ENCODE results near the gene HIBCH.

HIBCH gene

GRCh38 chr2:190221429-190221828 is 98.2 kb downstream of the HIBCH start:
- DNase-seq = no peak
- H3K9me3 Mint-ChIP-seq = peaks cover 0 to 8% of the 10 kb centered on the region in 2 donors
- ATAC-seq (replicated peaks) = no peak
- H3K4me1 Mint-ChIP-seq (ENCODE audit: low read depth in 2 of 2) = peaks cover 6 to 8% of the 10 kb centered on the region in 2 donors
- peaks cover 4% of the 10 kb centered on the region for H3K36me3 Mint-ChIP-seq (ENCODE audit: insufficient read depth)
- H3K27me3 Mint-ChIP-seq = no peaks in the 10 kb centered on the region
- no peak overlapping the region for H3K4me3 Mint-ChIP-seq
- H3K27ac Mint-ChIP-seq = no peak overlapping the region

DNA sequence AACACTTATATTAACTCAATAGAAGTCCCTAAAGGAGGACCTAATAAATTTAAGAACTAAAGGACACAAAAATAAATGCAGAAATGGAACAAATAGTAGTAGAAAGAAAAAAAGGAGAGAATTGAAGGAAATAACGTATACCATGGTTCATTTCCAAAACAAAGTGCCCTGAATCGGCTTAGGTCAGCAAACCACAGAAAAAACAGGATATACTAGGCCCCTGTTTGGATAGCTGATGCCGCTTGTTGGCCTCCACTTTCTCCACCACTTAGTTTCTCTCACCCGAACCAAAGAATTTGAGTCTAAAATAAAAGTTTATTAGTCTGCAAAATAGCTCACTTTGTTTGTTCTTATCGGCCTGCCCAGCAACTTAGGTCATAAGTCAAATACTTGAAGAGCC is 100.4 kb downstream of the HIBCH start:
- Mint-ChIP-seq H3K4me3 (no peak overlapping the region), H3K36me3 (ENCODE audit: insufficient read depth) (peaks cover 4% of the 10 kb centered on the region), H3K4me1 (ENCODE audit: low read depth in 2 of 2) (peaks cover 6 to 10% of the 10 kb centered on the region in 2 donors), H3K27ac (no peak overlapping the region), H3K9me3 (peaks cover 0 to 8% of the 10 kb centered on the region in 2 donors), H3K27me3 (no peaks in the 10 kb centered on the region)
- DNase-seq (no peak), ATAC-seq (replicated peaks) (no peak)

GRCh38 chr2:190217616-190218015 is 102.0 kb downstream of the HIBCH start:
- Mint-ChIP-seq H3K9me3 (no peaks in the 10 kb centered on the region), H3K27me3 (no peaks in the 10 kb centered on the region), H3K4me3 (no peak overlapping the region), H3K27ac (no peak overlapping the region), H3K4me1 (ENCODE audit: low read depth in 2 of 2) (peaks cover 6 to 10% of the 10 kb centered on the region in 2 donors), H3K36me3 (ENCODE audit: insufficient read depth) (peaks cover 3% of the 10 kb centered on the region)
- ATAC-seq (replicated peaks) (no peak), DNase-seq (no peak)

DNA sequence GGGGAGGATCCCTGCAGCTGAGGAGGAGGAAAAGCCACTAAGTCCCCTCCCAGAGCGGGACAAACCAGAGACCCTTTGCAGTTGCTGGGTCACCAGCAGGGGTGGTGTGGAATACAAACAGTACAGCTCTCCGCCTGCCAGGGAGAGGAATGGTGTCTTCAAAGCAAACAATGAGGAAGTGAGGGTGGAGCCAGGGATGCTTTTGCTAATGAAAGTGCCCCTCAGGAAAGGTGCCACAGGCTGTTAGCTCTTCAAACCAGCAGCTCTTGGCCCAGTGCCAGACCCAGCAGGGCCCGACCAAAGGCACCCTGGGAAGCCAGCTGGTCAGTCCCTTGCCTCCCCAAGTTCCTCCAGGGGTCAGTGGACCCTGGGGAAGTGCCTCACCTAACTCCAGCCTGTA is 102.8 kb downstream of the HIBCH start:
- Mint-ChIP-seq H3K27ac (no peak overlapping the region), H3K9me3 (no peaks in the 10 kb centered on the region), H3K27me3 (no peaks in the 10 kb centered on the region), H3K36me3 (ENCODE audit: insufficient read depth) (peaks cover 3% of the 10 kb centered on the region), H3K4me1 (ENCODE audit: low read depth in 2 of 2) (peaks cover 6% of the 10 kb centered on the region in 2 donors), H3K4me3 (no peak overlapping the region)
- DNase-seq = no peak
- ATAC-seq (replicated peaks) = no peak

DNA sequence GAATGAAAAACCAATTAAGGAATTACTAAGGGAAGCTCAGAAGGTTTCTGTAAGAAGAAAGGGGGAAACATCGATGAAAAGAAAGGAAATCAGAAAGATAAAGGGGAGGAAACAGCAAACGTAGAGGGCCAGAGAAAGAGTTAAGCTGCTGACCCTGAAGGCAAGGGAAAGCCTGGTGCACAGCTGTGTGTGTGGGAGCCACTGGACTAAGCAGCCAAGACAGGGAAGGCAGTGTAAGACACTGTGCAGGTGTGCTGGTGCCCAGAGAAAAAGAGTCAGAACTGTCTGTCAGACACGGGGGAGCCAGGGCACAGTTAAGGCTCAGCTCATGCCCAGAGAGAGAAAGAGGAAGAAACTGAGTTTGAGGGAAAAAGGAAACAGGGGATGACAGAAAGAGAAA is 104.0 kb downstream of the HIBCH start:
- Mint-ChIP-seq H3K27ac (peak overlapping the region in 1 of 2 donors; percentile 1), H3K36me3 (ENCODE audit: insufficient read depth) (peaks cover 3% of the 10 kb centered on the region), H3K9me3 (no peaks in the 10 kb centered on the region), H3K27me3 (no peaks in the 10 kb centered on the region), H3K4me3 (no peak overlapping the region), H3K4me1 (ENCODE audit: low read depth in 2 of 2) (peaks cover 5 to 6% of the 10 kb centered on the region in 2 donors)
- DNase-seq = no peak
- no peak for ATAC-seq (replicated peaks)

GRCh38 chr2:190214426-190215194 is 105.0 kb downstream of the HIBCH start:
- ATAC-seq (replicated peaks) (no peak), DNase-seq (no peak)
- Mint-ChIP-seq H3K27ac (no peak overlapping the region), H3K9me3 (no peaks in the 10 kb centered on the region), H3K4me3 (no peak overlapping the region), H3K27me3 (no peaks in the 10 kb centered on the region), H3K4me1 (ENCODE audit: low read depth in 2 of 2) (peaks cover 5 to 6% of the 10 kb centered on the region in 2 donors), H3K36me3 (ENCODE audit: insufficient read depth) (peaks cover 3% of the 10 kb centered on the region)

GRCh38 chr2:190213441-190214335 is 105.9 kb downstream of the HIBCH start:
- Mint-ChIP-seq H3K9me3 (no peaks in the 10 kb centered on the region), H3K27ac (no peak overlapping the region), H3K4me3 (no peak overlapping the region), H3K4me1 (ENCODE audit: low read depth in 2 of 2) (peaks cover 5 to 6% of the 10 kb centered on the region in 2 donors), H3K27me3 (no peaks in the 10 kb centered on the region), H3K36me3 (ENCODE audit: insufficient read depth) (peaks cover 3% of the 10 kb centered on the region)
- ATAC-seq (replicated peaks) = no peak
- DNase-seq = no peak

- DNase-seq (no peak), ATAC-seq (replicated peaks) (no peak)
- Mint-ChIP-seq H3K36me3 (ENCODE audit: insufficient read depth) (peaks cover 3% of the 10 kb centered on the region), H3K4me1 (ENCODE audit: low read depth in 2 of 2) (no peaks in the 10 kb centered on the region), H3K4me3 (no peak overlapping the region), H3K27ac (no peak overlapping the region), H3K27me3 (no peaks in the 10 kb centered on the region), H3K9me3 (no peaks in the 10 kb centered on the region)
These were observed 109.2 kb downstream of the HIBCH start for GRCh38 chr2:190210471-190210870.

DNA sequence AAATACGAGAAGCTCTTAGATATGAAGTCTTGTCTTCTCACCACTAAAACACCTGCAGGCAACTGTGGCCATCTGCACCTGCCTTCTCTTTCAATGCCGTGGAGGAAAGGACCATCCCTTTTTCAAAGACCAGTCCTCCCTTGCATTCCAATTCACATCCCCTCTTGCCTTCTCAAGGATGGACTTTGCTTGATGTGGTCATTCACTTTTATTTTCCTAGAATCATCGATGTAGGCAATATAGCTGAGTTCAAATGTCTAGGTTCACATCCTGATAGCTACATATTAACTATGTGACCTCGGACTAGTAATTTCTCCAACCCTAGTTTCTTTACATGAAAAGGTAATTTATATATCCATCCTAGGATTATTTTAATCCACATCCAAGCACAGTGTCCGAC is 110.1 kb downstream of the HIBCH start:
- no peak overlapping the region for H3K4me3 Mint-ChIP-seq
- H3K27me3 Mint-ChIP-seq = no peaks in the 10 kb centered on the region
- H3K27ac Mint-ChIP-seq = no peak overlapping the region
- ATAC-seq (replicated peaks) = no peak
- H3K4me1 Mint-ChIP-seq (ENCODE audit: low read depth in 2 of 2) = no peaks in the 10 kb centered on the region
- no peak for DNase-seq
- H3K9me3 Mint-ChIP-seq = no peaks in the 10 kb centered on the region
- H3K36me3 Mint-ChIP-seq (ENCODE audit: insufficient read depth) = peaks cover 6% of the 10 kb centered on the region

- ATAC-seq (replicated peaks) = no peak
- no peak for DNase-seq
- no peaks in the 10 kb centered on the region for H3K9me3 Mint-ChIP-seq
- H3K4me1 Mint-ChIP-seq (ENCODE audit: low read depth in 2 of 2) = no peaks in the 10 kb centered on the region
- H3K4me3 Mint-ChIP-seq = no peak overlapping the region
- H3K36me3 Mint-ChIP-seq (ENCODE audit: insufficient read depth) = peaks cover 10% of the 10 kb centered on the region
- no peak overlapping the region for H3K27ac Mint-ChIP-seq
- no peaks in the 10 kb centered on the region for H3K27me3 Mint-ChIP-seq
These were observed 111.7 kb downstream of the HIBCH start for GRCh38 chr2:190207930-190208329.

GRCh38 chr2:190205657-190206056 is 114.0 kb downstream of the HIBCH start:
- H3K9me3 Mint-ChIP-seq = no peaks in the 10 kb centered on the region
- DNase-seq (no peak), ATAC-seq (replicated peaks) (no peak)
- no peaks in the 10 kb centered on the region for H3K27me3 Mint-ChIP-seq
- H3K27ac Mint-ChIP-seq = no peak overlapping the region
- no peak overlapping the region for H3K4me3 Mint-ChIP-seq
- H3K4me1 Mint-ChIP-seq (ENCODE audit: low read depth in 2 of 2) = no peaks in the 10 kb centered on the region
- peaks cover 10% of the 10 kb centered on the region for H3K36me3 Mint-ChIP-seq (ENCODE audit: insufficient read depth)

- peaks cover 10% of the 10 kb centered on the region for H3K36me3 Mint-ChIP-seq (ENCODE audit: insufficient read depth)
- DNase-seq (no peak), ATAC-seq (replicated peaks) (no peak)
- no peaks in the 10 kb centered on the region for H3K27me3 Mint-ChIP-seq
- H3K9me3 Mint-ChIP-seq = no peaks in the 10 kb centered on the region
- H3K27ac Mint-ChIP-seq = no peak overlapping the region
- no peak overlapping the region for H3K4me3 Mint-ChIP-seq
- H3K4me1 Mint-ChIP-seq (ENCODE audit: low read depth in 2 of 2) = no peaks in the 10 kb centered on the region
These were observed 117.0 kb downstream of the HIBCH start for GRCh38 chr2:190202604-190203003.

- Mint-ChIP-seq H3K4me1 (ENCODE audit: low read depth in 2 of 2) (no peaks in the 10 kb centered on the region), H3K36me3 (ENCODE audit: insufficient read depth) (peaks cover 10% of the 10 kb centered on the region), H3K9me3 (no peaks in the 10 kb centered on the region), H3K27me3 (no peaks in the 10 kb centered on the region), H3K27ac (no peak overlapping the region), H3K4me3 (no peak overlapping the region)
- no peak for DNase-seq
- ATAC-seq (replicated peaks) = no peak
These were observed 117.6 kb downstream of the HIBCH start for GRCh38 chr2:190202018-190202417.

DNA sequence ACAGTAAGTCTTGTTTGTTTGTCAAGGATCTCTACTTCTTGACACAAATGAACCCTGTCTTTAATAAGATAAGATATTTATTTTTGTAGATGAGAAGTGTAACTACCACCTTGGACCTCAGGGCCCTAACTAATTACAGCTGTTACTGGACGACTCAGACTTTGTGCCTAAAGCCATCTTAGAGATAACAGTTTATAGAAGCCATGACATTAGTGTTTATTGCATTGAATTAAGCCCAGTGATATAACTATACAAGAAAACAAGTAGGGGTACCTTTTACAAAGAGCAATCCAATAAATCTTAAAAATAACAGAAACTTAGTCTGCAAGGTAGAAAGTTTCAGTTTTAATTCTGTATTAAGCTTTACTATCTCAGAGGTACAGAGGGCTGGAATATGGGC is 119.0 kb downstream of the HIBCH start:
- no peaks in the 10 kb centered on the region for H3K27me3 Mint-ChIP-seq
- no peak overlapping the region for H3K4me3 Mint-ChIP-seq
- peaks cover 10% of the 10 kb centered on the region for H3K36me3 Mint-ChIP-seq (ENCODE audit: insufficient read depth)
- ATAC-seq (replicated peaks) = no peak
- DNase-seq = no peak
- H3K9me3 Mint-ChIP-seq = no peaks in the 10 kb centered on the region
- H3K4me1 Mint-ChIP-seq (ENCODE audit: low read depth in 2 of 2) = no peaks in the 10 kb centered on the region
- H3K27ac Mint-ChIP-seq = no peak overlapping the region
